ENCODE measurements around the gene CDK14. TPM values are rescaled to one million over a fixed set of nuclear protein-coding genes. Genes with fewer than 3 reads are reported as not detected.

Gene CDK14
- total RNA-seq, 2 experiments from 2014 or later, result 0.05 to 0.27 TPM

GRCh38 chr7:90774706-90775105 is 178.6 kb downstream of the CDK14 start:
- Mint-ChIP-seq H3K27me3 (no peaks in the 10 kb centered on the region), H3K4me3 (no peak overlapping the region), H3K36me3 (ENCODE audit: low read depth) (no peaks in the 10 kb centered on the region), H3K9me3 (no peaks in the 10 kb centered on the region), H3K27ac (no peak overlapping the region), H3K4me1 (ENCODE audit: low read depth) (no peaks in the 10 kb centered on the region)
- CTCF ChIA-PET, result no interaction called here
- intact Hi-C loops (cut with micrococcal nuclease), result no loop called here
- POLR2A ChIA-PET, result no interaction called here
- DNase-seq (no peak), ATAC-seq (no peak)
- TF ChIP-seq, protein P1, sequence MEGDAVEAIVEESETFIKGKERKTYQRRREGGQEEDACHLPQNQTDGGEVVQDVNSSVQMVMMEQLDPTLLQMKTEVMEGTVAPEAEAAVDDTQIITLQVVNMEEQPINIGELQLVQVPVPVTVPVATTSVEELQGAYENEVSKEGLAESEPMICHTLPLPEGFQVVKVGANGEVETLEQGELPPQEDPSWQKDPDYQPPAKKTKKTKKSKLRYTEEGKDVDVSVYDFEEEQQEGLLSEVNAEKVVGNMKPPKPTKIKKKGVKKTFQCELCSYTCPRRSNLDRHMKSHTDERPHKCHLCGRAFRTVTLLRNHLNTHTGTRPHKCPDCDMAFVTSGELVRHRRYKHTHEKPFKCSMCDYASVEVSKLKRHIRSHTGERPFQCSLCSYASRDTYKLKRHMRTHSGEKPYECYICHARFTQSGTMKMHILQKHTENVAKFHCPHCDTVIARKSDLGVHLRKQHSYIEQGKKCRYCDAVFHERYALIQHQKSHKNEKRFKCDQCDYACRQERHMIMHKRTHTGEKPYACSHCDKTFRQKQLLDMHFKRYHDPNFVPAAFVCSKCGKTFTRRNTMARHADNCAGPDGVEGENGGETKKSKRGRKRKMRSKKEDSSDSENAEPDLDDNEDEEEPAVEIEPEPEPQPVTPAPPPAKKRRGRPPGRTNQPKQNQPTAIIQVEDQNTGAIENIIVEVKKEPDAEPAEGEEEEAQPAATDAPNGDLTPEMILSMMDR (IDR thresholded peaks at IDR 0.05), result no peak

DNA sequence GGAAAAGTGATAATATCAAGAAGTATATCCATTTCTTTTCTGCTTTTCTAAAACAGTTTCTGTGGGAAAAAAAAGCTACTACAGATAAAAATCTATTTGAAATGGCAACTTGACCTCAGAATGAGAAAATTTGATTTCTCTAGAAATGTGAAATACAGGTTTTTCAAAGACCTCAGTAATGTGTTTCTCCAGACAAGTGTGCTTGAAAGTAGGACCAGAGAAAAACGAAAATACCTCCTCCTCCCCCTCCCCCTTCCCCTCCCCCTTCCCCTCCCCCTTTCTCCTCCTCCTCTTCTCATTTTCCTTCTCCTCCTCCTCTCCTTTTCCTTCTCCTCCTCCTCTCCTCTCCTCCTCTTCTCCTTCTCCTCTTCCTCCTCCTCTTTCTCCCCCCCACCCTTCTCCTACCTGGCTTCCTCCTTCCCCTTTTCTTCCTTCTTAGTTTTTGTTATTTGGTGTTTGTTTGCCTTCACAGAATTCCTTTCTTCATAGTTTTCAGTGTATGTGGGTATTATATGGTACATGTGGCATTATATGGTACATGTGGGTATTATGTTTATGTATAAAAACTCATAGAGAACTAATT is 179.4 kb downstream of the CDK14 start:
- no peaks in the 10 kb centered on the region for H3K27me3 Mint-ChIP-seq
- H3K36me3 Mint-ChIP-seq (ENCODE audit: low read depth), result no peaks in the 10 kb centered on the region
- H3K4me3 Mint-ChIP-seq, result no peak overlapping the region
- TF ChIP-seq, protein P1 (IDR thresholded peaks at IDR 0.05), result no peak
- no peaks in the 10 kb centered on the region for H3K9me3 Mint-ChIP-seq
- ChIA-PET CTCF (no interaction called here), POLR2A (no interaction called here)
- DNase-seq, result no peak
- no peak overlapping the region for H3K27ac Mint-ChIP-seq
- H3K4me1 Mint-ChIP-seq (ENCODE audit: low read depth), result no peaks in the 10 kb centered on the region
- intact Hi-C loops (cut with micrococcal nuclease), result no loop called here
- no peak for ATAC-seq

GRCh38 chr7:90777041-90777440 is 180.9 kb downstream of the CDK14 start:
- TF ChIP-seq, protein P1 (IDR thresholded peaks at IDR 0.05), result no peak
- CTCF ChIA-PET, result no interaction called here
- H3K4me3 Mint-ChIP-seq, result no peak overlapping the region
- no peaks in the 10 kb centered on the region for H3K27me3 Mint-ChIP-seq
- no peak overlapping the region for H3K27ac Mint-ChIP-seq
- intact Hi-C loops (cut with micrococcal nuclease), result no loop called here
- DNase-seq (no peak), ATAC-seq (no peak)
- H3K9me3 Mint-ChIP-seq, result peaks cover 2% of the 10 kb centered on the region
- no peaks in the 10 kb centered on the region for H3K4me1 Mint-ChIP-seq (ENCODE audit: low read depth)
- H3K36me3 Mint-ChIP-seq (ENCODE audit: low read depth), result no peaks in the 10 kb centered on the region
- POLR2A ChIA-PET, result no interaction called here

DNA sequence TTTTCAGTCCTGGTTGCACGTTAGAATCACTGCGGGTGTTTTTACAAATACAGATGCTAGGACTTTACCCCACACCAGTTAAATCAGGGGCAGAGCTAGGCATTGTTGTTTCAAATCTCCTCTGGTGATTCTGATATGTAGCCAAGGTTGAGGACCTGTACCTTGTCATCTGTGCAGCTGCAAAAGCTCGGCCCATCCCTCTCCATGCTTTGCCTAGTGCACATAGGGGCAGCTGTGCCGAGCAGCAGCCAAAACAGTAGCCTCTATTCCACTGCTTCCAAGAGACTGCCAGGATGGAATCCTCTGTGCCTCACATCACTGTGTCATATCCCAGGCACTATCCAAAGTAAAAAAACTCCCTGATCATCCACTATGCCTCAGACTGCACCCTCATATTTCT is 181.3 kb downstream of the CDK14 start:
- Mint-ChIP-seq H3K27me3 (no peaks in the 10 kb centered on the region), H3K27ac (no peak overlapping the region), H3K36me3 (ENCODE audit: low read depth) (no peaks in the 10 kb centered on the region), H3K4me1 (ENCODE audit: low read depth) (no peaks in the 10 kb centered on the region), H3K9me3 (peaks cover 2% of the 10 kb centered on the region), H3K4me3 (no peak overlapping the region)
- intact Hi-C loops (cut with micrococcal nuclease), result no loop called here
- TF ChIP-seq, protein P1 (IDR thresholded peaks at IDR 0.05), result no peak
- POLR2A ChIA-PET, result no interaction called here
- CTCF ChIA-PET, result no interaction called here
- DNase-seq (no peak), ATAC-seq (no peak)

GRCh38 chr7:90777886-90778285 is 181.8 kb downstream of the CDK14 start:
- intact Hi-C loops (cut with micrococcal nuclease), result no loop called here
- H3K9me3 Mint-ChIP-seq, result peaks cover 4% of the 10 kb centered on the region
- no peak overlapping the region for H3K27ac Mint-ChIP-seq
- DNase-seq (no peak), ATAC-seq (no peak)
- H3K4me1 Mint-ChIP-seq (ENCODE audit: low read depth), result no peaks in the 10 kb centered on the region
- CTCF ChIA-PET, result no interaction called here
- POLR2A ChIA-PET, result no interaction called here
- no peaks in the 10 kb centered on the region for H3K27me3 Mint-ChIP-seq
- no peaks in the 10 kb centered on the region for H3K36me3 Mint-ChIP-seq (ENCODE audit: low read depth)
- H3K4me3 Mint-ChIP-seq, result no peak overlapping the region
- TF ChIP-seq, protein P1 (IDR thresholded peaks at IDR 0.05), result no peak
